IMR-90 (cell line): ENCODE measurements around the gene DIP2C. TPM values are rescaled to one million over a fixed set of nuclear protein-coding genes. Genes with fewer than 3 reads are reported as not detected.

Experiments
- ATAC-seq: fragments of 200-7000 bp; cut with Tn5 transposase; 2 replicates; pipeline ENCODE4 v1.9.1; 2020; ENCODE audit warnings: low read depth, mild to moderate bottlenecking, moderate library complexity
- BruUV-seq: library from RNA; stranded (reverse); fragments of 400-500 nt; replicated peaks from 2 replicates; lab custom pipeline; 2021; lab: Mats Ljungman, UMichigan
- CTCF ChIA-PET: fragments of 300-600 bp; formaldehyde crosslinking; extraction: SDS; loops from one replicate; lab custom pipeline; 2021; ENCODE audit warnings: antibody characterized with exemption; lab: Yijun Ruan, JAX
- POLR2A ChIA-PET: fragments of 300-600 bp; sonication (Branson Sonifier 250); formaldehyde crosslinking; loops from one replicate; lab custom pipeline; 2022; ENCODE audit warnings: antibody characterized with exemption; ENCODE audit not compliant: unreplicated experiment; lab: Charles Lee
- DNase-seq: peaks from one replicate; pipeline ENCODE4 v3.0.0; 2013
- H2AFZ ChIP-seq: replicated peaks from 2 replicates; pipeline ENCODE3; 2013; ENCODE audit warnings: low read length, mild to moderate bottlenecking; ENCODE audit not compliant: poor library complexity
- H2AK5ac ChIP-seq: 2 replicates; pipeline ENCODE4 v1.6.1; 2013; ENCODE audit warnings: low read depth, low read length, inconsistent platforms
- H2AK9ac ChIP-seq: replicated peaks from 2 replicates; pipeline ENCODE3; 2013; ENCODE audit warnings: mild to moderate bottlenecking, low read depth, low read length, moderate library complexity; ENCODE audit not compliant: poor library complexity
- H2BK120ac ChIP-seq: 2 replicates; pipeline ENCODE4 v1.6.1; 2013; ENCODE audit warnings: low read depth, low read length, inconsistent platforms
- H2BK15ac ChIP-seq: 3 replicates; pipeline ENCODE4 v1.6.1; 2013; ENCODE audit warnings: low read depth, low read length, inconsistent platforms
- H2BK20ac ChIP-seq: 2 replicates; pipeline ENCODE4 v1.6.1; 2013; ENCODE audit warnings: low read depth, mild to moderate bottlenecking, inconsistent platforms, low read length, moderate library complexity
- H2BK5ac ChIP-seq: 2 replicates; pipeline ENCODE4 v1.6.1; 2013; ENCODE audit warnings: mild to moderate bottlenecking, low read depth, low read length, inconsistent platforms; ENCODE audit not compliant: poor library complexity, severe bottlenecking
- H3K14ac ChIP-seq: replicated peaks from 2 replicates; pipeline ENCODE4 v1.6.1; 2013; ENCODE audit warnings: low read depth, low read length, inconsistent platforms
- H3K18ac ChIP-seq: 2 replicates; pipeline ENCODE4 v1.6.1; 2013; ENCODE audit warnings: low read depth, low read length, control low read depth
- H3K23ac ChIP-seq: 2 replicates; pipeline ENCODE4 v1.6.1; 2013; ENCODE audit warnings: low read depth, low read length, inconsistent platforms
- H3K27ac ChIP-seq: 2 replicates; pipeline ENCODE4 v1.5.1; 2013; ENCODE audit warnings: mild to moderate bottlenecking, control low read depth, low read length; ENCODE audit not compliant: insufficient read depth
- H3K27me3 ChIP-seq: 2 replicates; pipeline ENCODE4 v1.6.1; 2013; ENCODE audit warnings: low read length; ENCODE audit not compliant: control insufficient read depth, insufficient read depth
- H3K36me3 ChIP-seq: 2 replicates; pipeline ENCODE4 v1.6.1; 2013; ENCODE audit warnings: low read length, mixed read lengths; ENCODE audit not compliant: control insufficient read depth, insufficient read depth
- H3K4ac ChIP-seq: 2 replicates; pipeline ENCODE4 v1.6.1; 2013; ENCODE audit warnings: low read depth, low read length, inconsistent platforms
- H3K4me1 ChIP-seq: 2 replicates; pipeline ENCODE4 v1.6.1; 2013; ENCODE audit warnings: low read length, mixed read lengths; ENCODE audit not compliant: control insufficient read depth, insufficient read depth
- H3K4me2 ChIP-seq: 2 replicates; pipeline ENCODE4 v1.6.1; 2013; ENCODE audit warnings: low read depth, mild to moderate bottlenecking, control low read depth, low read length, moderate library complexity
- H3K4me3 ChIP-seq: 2 replicates; pipeline ENCODE4 v1.5.1; 2013; ENCODE audit warnings: low read depth, mild to moderate bottlenecking, control low read depth, low read length, moderate library complexity; ENCODE audit not compliant: insufficient read depth
- H3K56ac ChIP-seq: 2 replicates; pipeline ENCODE4 v1.6.1; 2013; ENCODE audit warnings: low read length, inconsistent platforms; ENCODE audit not compliant: insufficient read depth; ENCODE audit errors: extremely low read depth
- H3K79me1 ChIP-seq, 2 experiments: 2 replicates each; pipeline ENCODE4 v1.6.1; 2013; ENCODE audit warnings: low read length in 2 of 2, inconsistent platforms in 1 of 2, low read depth in 1 of 2
- H3K9ac ChIP-seq: 2 replicates; pipeline ENCODE4 v1.6.1; 2013; ENCODE audit warnings: low read depth, low read length, control low read depth
- H3K9me1 ChIP-seq: 2 replicates; pipeline ENCODE4 v1.6.1; 2013; ENCODE audit warnings: low read length, inconsistent platforms; ENCODE audit not compliant: insufficient read depth
- H3K9me3 ChIP-seq: 2 replicates; pipeline ENCODE4 v1.6.1; 2013; ENCODE audit warnings: low read length; ENCODE audit not compliant: control insufficient read depth, insufficient read depth
- H4K20me1 ChIP-seq: 2 replicates; pipeline ENCODE4 v1.6.1; 2013; ENCODE audit warnings: low read length, inconsistent platforms; ENCODE audit not compliant: insufficient read depth
- H4K5ac ChIP-seq: 2 replicates; pipeline ENCODE4 v1.6.1; 2013; ENCODE audit warnings: mild to moderate bottlenecking, low read depth, low read length, control low read depth
- H4K8ac ChIP-seq, 2 experiments: 2 replicates each; pipeline ENCODE4 v1.6.1; 2013; ENCODE audit warnings: low read depth in 2 of 2, low read length in 2 of 2, control low read depth in 1 of 2, inconsistent platforms in 1 of 2
- H4K91ac ChIP-seq: 2 replicates; pipeline ENCODE4 v1.6.1; 2013; ENCODE audit warnings: low read depth, low read length, inconsistent platforms; ENCODE audit not compliant: insufficient read depth
- BHLHE40 ChIP-seq: fragments of 150-350 bp; IDR thresholded peaks from 2 replicates; pipeline ENCODE4 v1.6.1; 2016; ENCODE audit warnings: mild to moderate bottlenecking, low read depth, low read length
- CEBPB ChIP-seq: IDR thresholded peaks from 2 replicates; pipeline ENCODE4 v1.6.1; 2012; ENCODE audit warnings: low read depth, low read length, improper control_type of control experiment
- CHD1 ChIP-seq: IDR thresholded peaks from 2 replicates; pipeline ENCODE4 v1.6.1; 2012; ENCODE audit warnings: low read depth, low read length, improper control_type of control experiment
- FOS ChIP-seq: fragments of 150-350 bp; IDR thresholded peaks from 2 replicates; pipeline ENCODE4 v1.6.1; 2016; ENCODE audit warnings: low read depth, low read length
- MAFK ChIP-seq: IDR thresholded peaks from 2 replicates; pipeline ENCODE4 v1.6.1; 2012; ENCODE audit warnings: low read depth, low read length, improper control_type of control experiment
- MAZ ChIP-seq: IDR thresholded peaks from 2 replicates; pipeline ENCODE4 v1.6.1; 2012; ENCODE audit warnings: low read depth, mild to moderate bottlenecking, low read length, improper control_type of control experiment, moderate library complexity, borderline replicate concordance
- MXI1 ChIP-seq: IDR thresholded peaks from 2 replicates; pipeline ENCODE4 v1.6.1; 2012; ENCODE audit warnings: low read depth, mild to moderate bottlenecking, low read length, moderate library complexity, borderline replicate concordance
- NFE2L2 ChIP-seq: fragments of 150-350 bp; IDR thresholded peaks from 2 replicates; pipeline ENCODE4 v1.6.1; 2016; ENCODE audit warnings: low read depth, mild to moderate bottlenecking, low read length
- POLR2A ChIP-seq: IDR thresholded peaks from 2 replicates; pipeline ENCODE4 v1.6.1; 2012; ENCODE audit warnings: mild to moderate bottlenecking, low read depth, low read length
- RAD21 ChIP-seq: IDR thresholded peaks from 2 replicates; pipeline ENCODE4 v1.6.1; 2012; ENCODE audit warnings: low read length, improper control_type of control experiment
- RCOR1 ChIP-seq: IDR thresholded peaks from 2 replicates; pipeline ENCODE4 v1.6.1; 2012; ENCODE audit warnings: mild to moderate bottlenecking, low read length, improper control_type of control experiment; ENCODE audit not compliant: insufficient replicate concordance
- RFX5 ChIP-seq: IDR thresholded peaks from 2 replicates; pipeline ENCODE4 v1.8.0; 2012; ENCODE audit warnings: low read depth, mild to moderate bottlenecking, low read length, moderate library complexity
- SMC3 ChIP-seq: fragments of 150-350 bp; IDR thresholded peaks from 2 replicates; pipeline ENCODE4 v1.6.1; 2016; ENCODE audit warnings: low read depth, mild to moderate bottlenecking, antibody characterized with exemption, low read length, moderate library complexity
- WGBS, 2 experiments: methylation state at CpG; one replicate each; pipeline versions ENCODE4 v1.1.5 to v1.1.7; 2013; ENCODE audit warnings: missing lambda C conversion rate in 2 of 2; ENCODE audit not compliant: insufficient read length in 1 of 2; ENCODE audit errors: extremely low coverage in 2 of 2; 5-methylcytosine and 5-hydroxymethylcytosine counted together
- dilution Hi-C: fragments of 300-500 bp; cut with HindIII; formaldehyde crosslinking; loops from one replicate; pipeline ENCODE4 v1.14.3; 2018; ENCODE audit warnings: low sequenced_read_pairs; ENCODE audit not compliant: unreplicated experiment
- in situ Hi-C: fragments of 300-500 bp; cut with MboI; formaldehyde crosslinking; loops from 3 replicates; pipeline ENCODE4 v1.14.3; 2019; ENCODE audit warnings: low sequenced_read_pairs, inconsistent platforms, mixed read lengths
- intact Hi-C: fragments of 100-400 bp; cut with micrococcal nuclease; formaldehyde crosslinking; loops from 2 replicates; pipeline ENCODE4 v1.10.0; 2022
- polyA plus RNA-seq, 3 experiments: library from polyadenylated mRNA; depleted of rRNA; stranded (reverse); fragments of >200 nt; gene quantifications; 2 replicates each; pipeline ENCODE4 v1.2.3, GENCODE V29; 2012; ENCODE audit warnings: low replicate concordance in 1 of 3
- total RNA-seq: library from RNA; depleted of rRNA; stranded (reverse); fragments of >200 nt; gene quantifications from 2 replicates; pipeline ENCODE4 v1.2.3, GENCODE V29; 2012
- TF ChIP-seq, protein P1 (sequence below): fragments of 150-350 bp; IDR thresholded peaks from 2 replicates; pipeline ENCODE4 v1.6.1; 2016; ENCODE audit warnings: low read depth, mild to moderate bottlenecking, low read length, moderate library complexity, borderline replicate concordance
- TF ChIP-seq, protein P2 (sequence below): conservative IDR thresholded peaks from 2 replicates; pipeline ENCODE4 v1.5.1; 2012; ENCODE audit warnings: mild to moderate bottlenecking, low read depth, low read length, improper control_type of control experiment
- TF ChIP-seq, protein P3 (sequence below): fragments of 150-350 bp; IDR thresholded peaks from 2 replicates; pipeline ENCODE4 v1.6.1; 2017; ENCODE audit warnings: mild to moderate bottlenecking, antibody characterized with exemption, low read length, low read depth

DIP2C gene
- total and polyA plus RNA-seq, 2 of the 4 experiments (the other 2 are of a cell fraction), result 8.6 to 17.3 TPM

DNA sequence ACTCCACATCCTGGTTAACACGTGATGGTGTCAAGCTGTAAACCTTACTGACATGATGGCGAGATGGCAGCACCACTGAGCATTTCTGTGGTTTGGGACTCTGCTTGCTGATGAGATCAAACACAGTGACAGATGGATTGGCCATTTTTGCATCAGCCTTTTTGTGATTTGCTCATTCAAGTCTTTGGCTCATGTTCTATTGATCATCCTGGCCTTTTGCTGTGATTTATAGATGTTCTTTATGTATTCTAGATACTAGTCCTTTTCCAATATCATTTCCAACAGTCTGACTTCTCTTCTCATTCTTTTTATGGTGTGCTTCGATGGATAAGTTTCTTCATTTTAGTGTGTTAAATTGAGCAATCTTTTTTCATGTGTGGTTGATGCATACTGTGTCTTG, 24.7 kb upstream of the DIP2C start:
- no peak overlapping the region for H3K4me3 ChIP-seq
- H3K9me3 ChIP-seq, result peaks cover 15% of the 10 kb centered on the region
- intact Hi-C loops, result no loop called here
- H2AK9ac ChIP-seq, result no peak overlapping the region
- no peaks in the 10 kb centered on the region for H3K4me1 ChIP-seq
- H4K91ac ChIP-seq, result no peak overlapping the region
- no peak for TF ChIP-seq RFX5
- no peak for TF ChIP-seq MAFK
- TF ChIP-seq SMC3, result no peak
- TF ChIP-seq, protein P1, sequence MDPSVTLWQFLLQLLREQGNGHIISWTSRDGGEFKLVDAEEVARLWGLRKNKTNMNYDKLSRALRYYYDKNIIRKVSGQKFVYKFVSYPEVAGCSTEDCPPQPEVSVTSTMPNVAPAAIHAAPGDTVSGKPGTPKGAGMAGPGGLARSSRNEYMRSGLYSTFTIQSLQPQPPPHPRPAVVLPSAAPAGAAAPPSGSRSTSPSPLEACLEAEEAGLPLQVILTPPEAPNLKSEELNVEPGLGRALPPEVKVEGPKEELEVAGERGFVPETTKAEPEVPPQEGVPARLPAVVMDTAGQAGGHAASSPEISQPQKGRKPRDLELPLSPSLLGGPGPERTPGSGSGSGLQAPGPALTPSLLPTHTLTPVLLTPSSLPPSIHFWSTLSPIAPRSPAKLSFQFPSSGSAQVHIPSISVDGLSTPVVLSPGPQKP, result no peak
- TF ChIP-seq MAZ, result no peak
- no peak for TF ChIP-seq RCOR1
- no peak for TF ChIP-seq CEBPB
- no peak for TF ChIP-seq FOS
- TF ChIP-seq, protein P2, sequence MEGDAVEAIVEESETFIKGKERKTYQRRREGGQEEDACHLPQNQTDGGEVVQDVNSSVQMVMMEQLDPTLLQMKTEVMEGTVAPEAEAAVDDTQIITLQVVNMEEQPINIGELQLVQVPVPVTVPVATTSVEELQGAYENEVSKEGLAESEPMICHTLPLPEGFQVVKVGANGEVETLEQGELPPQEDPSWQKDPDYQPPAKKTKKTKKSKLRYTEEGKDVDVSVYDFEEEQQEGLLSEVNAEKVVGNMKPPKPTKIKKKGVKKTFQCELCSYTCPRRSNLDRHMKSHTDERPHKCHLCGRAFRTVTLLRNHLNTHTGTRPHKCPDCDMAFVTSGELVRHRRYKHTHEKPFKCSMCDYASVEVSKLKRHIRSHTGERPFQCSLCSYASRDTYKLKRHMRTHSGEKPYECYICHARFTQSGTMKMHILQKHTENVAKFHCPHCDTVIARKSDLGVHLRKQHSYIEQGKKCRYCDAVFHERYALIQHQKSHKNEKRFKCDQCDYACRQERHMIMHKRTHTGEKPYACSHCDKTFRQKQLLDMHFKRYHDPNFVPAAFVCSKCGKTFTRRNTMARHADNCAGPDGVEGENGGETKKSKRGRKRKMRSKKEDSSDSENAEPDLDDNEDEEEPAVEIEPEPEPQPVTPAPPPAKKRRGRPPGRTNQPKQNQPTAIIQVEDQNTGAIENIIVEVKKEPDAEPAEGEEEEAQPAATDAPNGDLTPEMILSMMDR, result no peak
- no peak for TF ChIP-seq RAD21
- no peak for TF ChIP-seq BHLHE40
- TF ChIP-seq, protein P3, sequence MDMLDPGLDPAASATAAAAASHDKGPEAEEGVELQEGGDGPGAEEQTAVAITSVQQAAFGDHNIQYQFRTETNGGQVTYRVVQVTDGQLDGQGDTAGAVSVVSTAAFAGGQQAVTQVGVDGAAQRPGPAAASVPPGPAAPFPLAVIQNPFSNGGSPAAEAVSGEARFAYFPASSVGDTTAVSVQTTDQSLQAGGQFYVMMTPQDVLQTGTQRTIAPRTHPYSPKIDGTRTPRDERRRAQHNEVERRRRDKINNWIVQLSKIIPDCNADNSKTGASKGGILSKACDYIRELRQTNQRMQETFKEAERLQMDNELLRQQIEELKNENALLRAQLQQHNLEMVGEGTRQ, result no peak
- no peak for TF ChIP-seq MXI1
- no peak for TF ChIP-seq CHD1
- TF ChIP-seq POLR2A, result no peak
- no peak for TF ChIP-seq NFE2L2
- H3K27me3 ChIP-seq, result peaks cover 14% of the 10 kb centered on the region
- whole genome bisulfite sequencing, 2 experiments, result 76% methylated on average over 2 of the region's 3 CpGs; no CpG with 5 or more reads in 1 of the 2 experiments
- no peak overlapping the region for H3K56ac ChIP-seq
- no peak overlapping the region for H2BK15ac ChIP-seq
- no peak overlapping the region for H4K5ac ChIP-seq
- H3K23ac ChIP-seq, result no peak overlapping the region
- DNase-seq (no peak), ATAC-seq (no peak)
- no peak overlapping the region for H3K18ac ChIP-seq
- BruUV-seq, result no TSS peak
- H2BK5ac ChIP-seq, result no peak overlapping the region
- H4K8ac ChIP-seq, result no peak overlapping the region
- POLR2A ChIA-PET, result interaction anchor here (0.6 kb wide), 1 partner anchor 13 kb away, joined by 3 read pairs; no protein-coding TSS in a partner anchor
- H3K9me1 ChIP-seq, result no peaks in the 10 kb centered on the region
- H3K14ac ChIP-seq, result no peak overlapping the region
- no peak overlapping the region for H3K27ac ChIP-seq
- H3K36me3 ChIP-seq, result no peaks in the 10 kb centered on the region
- H2AK5ac ChIP-seq, result no peak overlapping the region
- H4K20me1 ChIP-seq, result no peaks in the 10 kb centered on the region
- H3K4me2 ChIP-seq, result no peak overlapping the region
- in situ Hi-C loops, result no loop called here
- no peak overlapping the region for H3K9ac ChIP-seq
- H2BK20ac ChIP-seq, result no peak overlapping the region
- H3K4ac ChIP-seq, result no peak overlapping the region
- no peak overlapping the region for H2AFZ ChIP-seq
- H2BK120ac ChIP-seq, result no peak overlapping the region
- dilution Hi-C loops, result no loop called here
- CTCF ChIA-PET, result no interaction called here
- H3K79me1 ChIP-seq, result no peaks in the 10 kb centered on the region
